Islet precursor cell (in vitro differentiated cells): ENCODE results near the gene RD3L.
"Not testable (repeated sequence)": the region's sequence is repeated elsewhere in the genome, so short reads cannot be mapped to it uniquely, and the experiment has no call there.

Source experiments
- DNase-seq: peaks from one replicate; pipeline ENCODE4 v3.0.0-alpha.2; 2018

RD3L gene

GRCh38 chr14:103927566-103927965, 14.8 kb downstream of the RD3L start:
- no peak for DNase-seq

- no peak for DNase-seq
Observed at GRCh38 chr14:103925316-103925715, 17.0 kb downstream of the RD3L start.

- DNase-seq: peak; percentile 92
Observed at GRCh38 chr14:103923863-103924262, 18.5 kb downstream of the RD3L start.

GRCh38 chr14:103921855-103922200, 20.5 kb downstream of the RD3L start:
- not testable (repeated sequence) for DNase-seq

- DNase-seq: peak; percentile 96
Observed at GRCh38 chr14:103920981-103921854, 21.1 kb downstream of the RD3L start.

- no peak for DNase-seq
Observed at GRCh38 chr14:103916636-103917262, 25.6 kb downstream of the RD3L start.

- DNase-seq: no peak
Observed at GRCh38 chr14:103915616-103916015, 26.7 kb downstream of the RD3L start.

- no peak for DNase-seq
Observed at GRCh38 chr14:103910984-103911383, 31.3 kb downstream of the RD3L start.

GRCh38 chr14:103910262-103910935, 31.9 kb downstream of the RD3L start:
- DNase-seq: peak; percentile 96

GRCh38 chr14:103909531-103910261, 32.6 kb downstream of the RD3L start:
- DNase-seq: peak; percentile 50

- DNase-seq: no peak
Observed at GRCh38 chr14:103908580-103908979, 33.7 kb downstream of the RD3L start.

GRCh38 chr14:103905842-103906456, 36.4 kb downstream of the RD3L start:
- DNase-seq: peak; percentile 75

GRCh38 chr14:103904493-103905107, 37.7 kb downstream of the RD3L start:
- no peak for DNase-seq

GRCh38 chr14:103899833-103900232, 42.5 kb downstream of the RD3L start:
- DNase-seq: no peak

- DNase-seq: no peak
Observed at GRCh38 chr14:103899316-103899715, 43.0 kb downstream of the RD3L start.

- no peak for DNase-seq
Observed at GRCh38 chr14:103898711-103899110, 43.6 kb downstream of the RD3L start.

GRCh38 chr14:103898204-103898603, 44.1 kb downstream of the RD3L start:
- no peak for DNase-seq

- DNase-seq: no peak
Observed at GRCh38 chr14:103897075-103897947, 45.0 kb downstream of the RD3L start.

GRCh38 chr14:103896578-103896977, 45.8 kb downstream of the RD3L start:
- peak; percentile 50 for DNase-seq

- peak; percentile 44 for DNase-seq
Observed at GRCh38 chr14:103894723-103895059, 47.6 kb downstream of the RD3L start.

- peak; percentile 45 for DNase-seq
Observed at GRCh38 chr14:103894034-103894722, 48.2 kb downstream of the RD3L start.
